IPS-18c (cell line): Measurements from ENCODE around the gene PRPS1.
"Not testable (repeated sequence)": the region's sequence is repeated elsewhere in the genome, so short reads cannot be mapped to it uniquely, and the experiment has no call there.

Experiments used
- H3K4me3 ChIP-seq: 2 replicates; pipeline ENCODE4 v1.7.0; 2013; ENCODE audit warnings: low read depth, mild to moderate bottlenecking, low read length, moderate library complexity; ENCODE audit not compliant: insufficient read depth
- H3K9me3 ChIP-seq: one replicate; pipeline ENCODE4 v1.6.1; 2013; ENCODE audit warnings: mild to moderate bottlenecking, low read length, moderate library complexity; ENCODE audit not compliant: control insufficient read depth, insufficient read depth

PRPS1 gene

DNA sequence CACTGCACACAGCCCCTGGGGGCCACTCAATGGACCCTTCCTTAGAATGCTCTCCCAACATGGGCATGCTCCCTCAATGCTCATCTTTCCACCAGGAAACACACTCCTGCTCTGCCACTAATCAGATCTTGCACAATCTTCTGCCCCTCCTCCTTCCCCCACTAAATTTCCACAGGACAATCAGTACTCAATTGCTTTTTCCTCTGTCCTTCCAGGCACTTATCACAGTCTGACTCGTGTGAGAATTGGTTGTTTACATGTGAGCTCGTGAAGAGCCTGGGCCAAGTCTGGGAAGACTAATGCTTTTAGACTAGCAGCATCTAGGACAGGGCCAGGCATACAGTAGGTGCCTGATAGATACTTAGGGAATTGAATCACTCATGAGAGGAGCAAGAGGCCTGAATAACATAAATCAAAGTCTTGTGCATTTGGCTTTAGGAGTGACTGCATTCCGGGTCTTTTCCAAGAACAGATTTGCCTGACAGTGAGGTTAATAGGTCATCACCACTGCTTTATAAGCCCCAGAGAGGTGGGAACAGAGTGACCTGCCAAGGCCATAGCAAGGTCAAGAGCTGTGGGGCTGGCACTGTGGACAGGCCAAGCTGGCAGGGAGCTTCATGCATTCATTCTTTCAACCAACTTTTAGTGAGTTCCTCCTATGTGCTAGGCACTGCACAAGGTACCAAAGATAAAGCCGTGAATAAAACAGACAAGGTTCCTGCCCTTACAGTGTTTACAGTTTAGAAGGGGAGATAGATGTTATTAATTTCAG is 55.0 kb downstream of the PRPS1 start:
- no peak overlapping the region for H3K4me3 ChIP-seq
- no peaks in the 10 kb centered on the region for H3K9me3 ChIP-seq

- Histone ChIP-seq H3K9me3 (no peaks in the 10 kb centered on the region), H3K4me3 (no peak overlapping the region)
Observed at GRCh38 chrX:107683931-107684330, 55.6 kb downstream of the PRPS1 start.

- H3K9me3 ChIP-seq = no peaks in the 10 kb centered on the region
- no peak overlapping the region for H3K4me3 ChIP-seq
Observed at GRCh38 chrX:107684956-107685385, 56.7 kb downstream of the PRPS1 start.

- not testable (repeated sequence) for H3K9me3 ChIP-seq, H3K4me3 ChIP-seq
Observed at GRCh38 chrX:107685586-107685985, 57.3 kb downstream of the PRPS1 start.

GRCh38 chrX:107686026-107686425 is 57.7 kb downstream of the PRPS1 start:
- no peak overlapping the region for H3K4me3 ChIP-seq
- H3K9me3 ChIP-seq = no peaks in the 10 kb centered on the region

GRCh38 chrX:107686792-107687191 is 58.5 kb downstream of the PRPS1 start:
- no peak overlapping the region for H3K4me3 ChIP-seq
- H3K9me3 ChIP-seq = no peaks in the 10 kb centered on the region

DNA sequence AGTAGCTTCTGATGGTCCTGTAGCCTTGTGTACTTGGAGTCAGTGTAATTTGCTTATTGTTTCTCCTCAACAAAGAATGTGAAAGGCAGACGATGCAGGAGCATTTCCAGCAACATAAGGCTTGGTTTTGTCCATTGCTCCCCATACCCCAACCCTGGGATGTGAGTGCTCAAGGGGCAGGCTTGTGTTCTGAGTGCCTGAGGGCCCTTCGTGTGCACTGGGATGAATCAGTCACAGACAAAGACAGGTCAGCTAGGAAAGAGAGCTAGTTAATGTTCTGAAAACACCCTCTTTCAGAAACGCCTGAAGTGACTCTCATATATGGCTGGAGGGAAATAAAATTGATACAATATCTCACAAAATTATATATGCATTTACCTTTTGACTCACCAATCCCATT is 59.1 kb downstream of the PRPS1 start:
- Histone ChIP-seq H3K9me3 (no peaks in the 10 kb centered on the region), H3K4me3 (no peak overlapping the region)

DNA sequence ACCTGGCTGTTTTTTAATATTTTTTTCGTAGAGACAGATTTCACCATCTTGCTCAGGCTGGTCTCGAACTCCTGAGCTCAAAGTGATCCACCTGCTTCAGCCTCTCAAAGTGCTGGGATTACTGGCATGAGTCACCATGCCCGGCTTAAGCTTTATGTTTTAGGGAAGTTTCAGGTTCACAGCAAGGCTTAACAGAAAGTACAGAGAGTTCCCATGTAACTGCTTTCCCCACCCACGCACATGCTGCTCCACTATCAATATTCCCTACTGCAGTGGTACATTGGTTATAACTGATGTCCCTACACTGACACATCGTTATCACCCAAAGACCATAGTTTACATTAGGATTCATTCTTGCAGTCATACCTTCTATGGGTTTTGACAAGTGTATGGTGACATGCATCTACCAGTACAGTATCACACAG is 62.7 kb downstream of the PRPS1 start:
- Histone ChIP-seq H3K4me3 (no peak overlapping the region), H3K9me3 (no peaks in the 10 kb centered on the region)

DNA sequence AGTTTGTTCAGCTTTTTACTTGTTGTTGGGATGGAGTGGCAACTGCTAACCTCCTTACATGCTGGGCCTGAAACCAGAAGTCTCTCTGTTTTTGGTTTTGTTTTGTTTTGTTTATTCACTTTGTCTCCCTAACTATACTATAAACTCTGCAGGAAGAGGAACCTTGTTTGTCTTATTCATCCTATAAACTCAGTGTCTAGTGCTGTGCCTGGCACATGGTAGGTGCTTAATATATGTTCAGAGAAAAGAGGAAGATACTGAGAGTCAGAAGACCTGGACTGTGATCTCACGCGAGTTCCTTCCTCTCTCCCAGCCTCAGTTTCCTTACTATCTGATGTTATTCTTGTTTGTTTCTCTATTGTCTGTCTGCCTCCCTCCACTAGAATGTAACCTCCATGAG is 71.3 kb downstream of the PRPS1 start:
- H3K4me3 ChIP-seq = no peak overlapping the region

GRCh38 chrX:107700317-107700774 is 72.0 kb downstream of the PRPS1 start:
- Histone ChIP-seq H3K9me3 (no peaks in the 10 kb centered on the region), H3K4me3 (no peak overlapping the region)

More for the DNA sequence above, 71.3 kb downstream of the PRPS1 start:
- no peaks in the 10 kb centered on the region for H3K9me3 ChIP-seq
